Lung (tissue), 12 donors: ENCODE measurements around the gene HERPUD1. TPM values are rescaled to one million over a fixed set of nuclear protein-coding genes. Genes with fewer than 3 reads are reported as not detected.

Experiments
- ATAC-seq: fragments of 200-7000 bp; cut with Tn5 transposase; one replicate; pipeline ENCODE4 v1.9.1; 2020; ENCODE audit warnings: moderate number of reproducible peaks; ENCODE audit not compliant: insufficient read depth, low FRiP score
- DNase-seq, 3 donors: peaks; one replicate each; pipeline ENCODE4 v3.0.0-alpha.2; 2013 to 2017
- H3K27ac ChIP-seq, 2 donors: one replicate each; pipeline ENCODE4 v1.5.1; 2013; ENCODE audit warnings: mild to moderate bottlenecking in 2 of 2, moderate library complexity in 2 of 2, control low read depth in 1 of 2, inconsistent platforms in 1 of 2, low read depth in 1 of 2, low read length in 1 of 2
- H3K27me3 ChIP-seq, 3 donors: one replicate each; pipeline ENCODE4 v1.5.1; 2013; ENCODE audit warnings: low read length in 2 of 3; ENCODE audit not compliant: control insufficient read depth in 3 of 3, insufficient read depth in 3 of 3
- H3K36me3 ChIP-seq, 4 donors: one replicate each; pipeline ENCODE4 v1.5.1; 2013; ENCODE audit warnings: low read length in 4 of 4, mild to moderate bottlenecking in 1 of 4, moderate library complexity in 1 of 4; ENCODE audit not compliant: control insufficient read depth in 4 of 4, insufficient read depth in 4 of 4
- H3K4me1 ChIP-seq, 5 donors: one replicate each; pipeline ENCODE4 v1.5.1; 2013; ENCODE audit warnings: low read length in 5 of 5, mild to moderate bottlenecking in 2 of 5, moderate library complexity in 1 of 5; ENCODE audit not compliant: control insufficient read depth in 5 of 5, insufficient read depth in 5 of 5
- H3K4me3 ChIP-seq: one replicate; pipeline ENCODE4 v1.5.1; 2013; ENCODE audit warnings: mild to moderate bottlenecking, control low read depth, moderate library complexity
- H3K9ac ChIP-seq, 2 donors: one replicate each; pipeline ENCODE4 v1.5.1; 2013; ENCODE audit warnings: low read length in 2 of 2, control low read depth in 1 of 2; ENCODE audit not compliant: insufficient read depth in 1 of 2
- H3K9me3 ChIP-seq, 4 donors: one replicate each; pipeline ENCODE4 v1.5.1; 2013; ENCODE audit warnings: low read length in 3 of 4, mild to moderate bottlenecking in 1 of 4, moderate library complexity in 1 of 4; ENCODE audit not compliant: control insufficient read depth in 4 of 4, insufficient read depth in 3 of 4
- CTCF ChIP-seq: IDR thresholded peaks from 2 replicates; pipeline ENCODE4 v1.5.1; 2012; ENCODE audit warnings: mild to moderate bottlenecking; ENCODE audit errors: control extremely low read depth, extremely low read depth
- whole genome bisulfite sequencing, 2 donors: extraction: QIAGEN DNeasy Blood & Tissue Kit; methylation state at CpG; one replicate each; pipeline ENCODE4 v1.1.7; 2013; 5-methylcytosine and 5-hydroxymethylcytosine counted together
- polyA plus RNA-seq, 2 donors: library from polyadenylated mRNA; stranded (reverse); fragments of 200-250 nt; gene quantifications; one replicate each; pipeline ENCODE4 v1.2.1, GENCODE V29; 2013
- total RNA-seq, 2 donors: library from RNA; depleted of rRNA in 1 of 2; stranded (reverse); fragments of >200 nt in 1 of 2; gene quantifications; one replicate each; pipeline ENCODE4 v1.2.1, GENCODE V29; 2014 to 2021
- donor health status: control.
- donor health status: control.
- donor health status: Bipolar disorder and iron deficiency.
- donor health status: healthy.
- donor health status: DM: yes; HTN: yes; CAD: no.

The HERPUD1 gene
- total and polyA plus RNA-seq, 4 donors: 70.5 to 219 (median 144) TPM

GRCh38 chr16:56950881-56951771, 19.2 kb downstream of the HERPUD1 start:
- Histone ChIP-seq H3K27ac (no peak overlapping the region), H3K9ac (no peak overlapping the region), H3K4me1 (no peaks in the 10 kb centered on the region), H3K4me3 (no peak overlapping the region), H3K9me3 (no peaks in the 10 kb centered on the region), H3K27me3 (no peaks in the 10 kb centered on the region), H3K36me3 (peaks cover 0 to 5% (median under 1%) of the 10 kb centered on the region in 4 donors)
- DNase-seq: peak in 1 of 3 donors; percentile 45
- peak; percentile 29 for ATAC-seq
- 58 to 60% methylated on average over 15 of the region's 15 CpGs for WGBS, 2 donors
- no peak for TF ChIP-seq CTCF

- ATAC-seq (no peak), DNase-seq (no peak)
- no peaks in the 10 kb centered on the region for H3K27me3 ChIP-seq
- peaks cover 0 to 2% (median 0%) of the 10 kb centered on the region in 4 donors for H3K36me3 ChIP-seq
- H3K4me1 ChIP-seq: no peaks in the 10 kb centered on the region
- no peak overlapping the region for H3K27ac ChIP-seq
- TF ChIP-seq CTCF: no peak
- no peak overlapping the region for H3K9ac ChIP-seq
- 90% methylated on average over 6 of the region's 6 CpGs for WGBS, 2 donors
- no peak overlapping the region for H3K4me3 ChIP-seq
- no peaks in the 10 kb centered on the region for H3K9me3 ChIP-seq
These were observed 21.1 kb downstream of the HERPUD1 start for GRCh38 chr16:56953006-56953405.

- 89 to 92% methylated on average over 4 of the region's 4 CpGs for WGBS, 2 donors
- DNase-seq (no peak), ATAC-seq (no peak)
- Histone ChIP-seq H3K9ac (no peak overlapping the region), H3K4me3 (no peak overlapping the region), H3K9me3 (no peaks in the 10 kb centered on the region), H3K4me1 (peaks cover 0 to 6% (median 1%) of the 10 kb centered on the region in 5 donors), H3K27ac (no peak overlapping the region), H3K27me3 (no peaks in the 10 kb centered on the region), H3K36me3 (peaks cover 0 to 2% (median 0%) of the 10 kb centered on the region in 4 donors)
- no peak for TF ChIP-seq CTCF
These were observed 24.1 kb downstream of the HERPUD1 start for GRCh38 chr16:56956076-56956475.
